Caco-2 (cell line): ENCODE data around the gene SRI. TPM values are rescaled to one million over a fixed set of nuclear protein-coding genes. Genes with fewer than 3 reads are reported as not detected.
"Not testable (repeated sequence)": the region's sequence is repeated elsewhere in the genome, so short reads cannot be mapped to it uniquely, and the experiment has no call there.

Experiments used
- BruUV-seq: library from RNA; stranded (reverse); fragments of 400-500 nt; replicated peaks from 2 replicates; lab custom pipeline; 2021; lab: Mats Ljungman, UMichigan
- CTCF ChIA-PET: fragments of 300-600 bp; sonication (Branson Sonifier 250); formaldehyde crosslinking; loops from one replicate; lab custom pipeline; 2022; ENCODE audit warnings: antibody characterized with exemption; lab: Charles Lee
- POLR2A ChIA-PET: fragments of 300-600 bp; sonication (Branson Sonifier 250); formaldehyde crosslinking; loops from one replicate; lab custom pipeline; 2022; ENCODE audit warnings: antibody characterized with exemption; lab: Charles Lee
- DNase-seq, 2 experiments: peaks; one replicate each; pipeline versions ENCODE4 v3.0.0 to v3.0.0-alpha.2; 2020 to 2022
- H3K27me3 ChIP-seq: replicated peaks from 2 replicates; pipeline ENCODE4 v1.6.0; 2011; ENCODE audit warnings: low read length; ENCODE audit not compliant: control insufficient read depth, insufficient read depth
- H3K36me3 ChIP-seq: 2 replicates; pipeline ENCODE4 v1.5.1; 2011; ENCODE audit warnings: low read length; ENCODE audit not compliant: control insufficient read depth, insufficient read depth
- H3K4me1 ChIP-seq: fragments of 250-450 bp; sonication (Bioruptor Pico); 2 replicates; pipeline ENCODE4 v1.5.1; 2020; ENCODE audit warnings: mild to moderate bottlenecking
- H3K4me3 ChIP-seq: 2 replicates; pipeline ENCODE4 v1.5.1; 2011; ENCODE audit warnings: low read depth, mild to moderate bottlenecking, control low read depth, low read length
- H3K9me3 ChIP-seq: fragments of 250-450 bp; sonication (Bioruptor Pico); 2 replicates; pipeline ENCODE4 v1.5.1; 2020; ENCODE audit warnings: mild to moderate bottlenecking, moderate library complexity
- H3K27ac Mint-ChIP-seq: one replicate; pipeline ENCODE4 v1.8.0; 2022; ENCODE audit warnings: mixed read lengths; ENCODE audit not compliant: unreplicated experiment
- H3K27me3 Mint-ChIP-seq: one replicate; pipeline ENCODE4 v1.8.0; 2022; ENCODE audit warnings: mixed read lengths; ENCODE audit not compliant: insufficient read depth, unreplicated experiment
- H3K36me3 Mint-ChIP-seq: one replicate; pipeline ENCODE4 v1.8.0; 2022; ENCODE audit warnings: mild to moderate bottlenecking, mixed read lengths; ENCODE audit not compliant: insufficient read depth, unreplicated experiment
- H3K4me1 Mint-ChIP-seq: one replicate; pipeline ENCODE4 v1.8.0; 2022; ENCODE audit warnings: low read depth, mixed read lengths; ENCODE audit not compliant: unreplicated experiment
- H3K4me3 Mint-ChIP-seq: one replicate; pipeline ENCODE4 v1.8.0; 2022; ENCODE audit warnings: mild to moderate bottlenecking, moderate library complexity, mixed read lengths; ENCODE audit not compliant: unreplicated experiment
- H3K9me3 Mint-ChIP-seq: one replicate; pipeline ENCODE4 v1.8.0; 2022; ENCODE audit warnings: mixed read lengths; ENCODE audit not compliant: unreplicated experiment
- intact Hi-C: fragments of 100-400 bp; cut with micrococcal nuclease; formaldehyde crosslinking; loops from one replicate; pipeline ENCODE4 v1.10.0; 2022; ENCODE audit not compliant: unreplicated experiment
- total RNA-seq: library from RNA; stranded (reverse); gene quantifications from 2 replicates; pipeline ENCODE4 v1.2.3, GENCODE V29; 2022
- TF ChIP-seq, protein P1 (sequence below), 2 experiments: fragments of 200-600 bp in 1 of 2; IDR thresholded peaks; 1 replicate in 1 of 2; 2 replicates in 1 of 2; pipeline versions ENCODE4 v1.5.1 to v1.8.0; 2011 to 2022; ENCODE audit warnings: antibody characterized with exemption in 1 of 2, control low read depth in 1 of 2, inconsistent platforms in 1 of 2, low read depth in 1 of 2, low read length in 1 of 2, mild to moderate bottlenecking in 1 of 2, moderate library complexity in 1 of 2; ENCODE audit not compliant: insufficient read depth in 1 of 2, severe bottlenecking in 1 of 2, unreplicated experiment in 1 of 2

SRI gene
- total RNA-seq, 1 experiment from 2014 or later: 103 TPM

DNA sequence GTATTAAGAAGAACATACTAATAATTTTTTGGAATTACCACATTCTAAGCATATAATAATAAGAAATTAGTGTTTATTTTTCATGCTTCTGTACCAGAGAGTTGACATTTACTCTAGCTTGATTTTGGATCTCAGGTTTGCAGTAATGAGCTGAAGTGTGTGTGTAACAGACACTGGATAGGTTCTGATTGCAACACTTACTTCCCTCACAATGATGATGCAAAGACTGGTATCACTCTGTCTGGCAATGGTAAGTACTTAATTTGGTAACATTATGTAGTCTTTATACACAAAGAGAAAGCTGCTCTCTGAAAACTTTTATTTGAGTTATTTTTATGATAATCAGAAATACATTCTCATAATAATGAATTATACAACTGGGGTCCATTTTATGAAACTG is 54.1 kb downstream of the SRI start:
- H3K4me1 ChIP-seq: no peaks in the 10 kb centered on the region
- H3K4me3 ChIP-seq: no peak overlapping the region
- TF ChIP-seq, protein P1, sequence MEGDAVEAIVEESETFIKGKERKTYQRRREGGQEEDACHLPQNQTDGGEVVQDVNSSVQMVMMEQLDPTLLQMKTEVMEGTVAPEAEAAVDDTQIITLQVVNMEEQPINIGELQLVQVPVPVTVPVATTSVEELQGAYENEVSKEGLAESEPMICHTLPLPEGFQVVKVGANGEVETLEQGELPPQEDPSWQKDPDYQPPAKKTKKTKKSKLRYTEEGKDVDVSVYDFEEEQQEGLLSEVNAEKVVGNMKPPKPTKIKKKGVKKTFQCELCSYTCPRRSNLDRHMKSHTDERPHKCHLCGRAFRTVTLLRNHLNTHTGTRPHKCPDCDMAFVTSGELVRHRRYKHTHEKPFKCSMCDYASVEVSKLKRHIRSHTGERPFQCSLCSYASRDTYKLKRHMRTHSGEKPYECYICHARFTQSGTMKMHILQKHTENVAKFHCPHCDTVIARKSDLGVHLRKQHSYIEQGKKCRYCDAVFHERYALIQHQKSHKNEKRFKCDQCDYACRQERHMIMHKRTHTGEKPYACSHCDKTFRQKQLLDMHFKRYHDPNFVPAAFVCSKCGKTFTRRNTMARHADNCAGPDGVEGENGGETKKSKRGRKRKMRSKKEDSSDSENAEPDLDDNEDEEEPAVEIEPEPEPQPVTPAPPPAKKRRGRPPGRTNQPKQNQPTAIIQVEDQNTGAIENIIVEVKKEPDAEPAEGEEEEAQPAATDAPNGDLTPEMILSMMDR (IDR thresholded peaks at IDR 0.05; ENCODE audit: insufficient read depth in 1 of 2, low read depth in 1 of 2, low read length in 1 of 2, severe bottlenecking in 1 of 2, unreplicated experiment in 1 of 2): no peak
- Mint-ChIP-seq H3K4me3 (no peak overlapping the region), H3K27ac (no peak overlapping the region), H3K27me3 (no peaks in the 10 kb centered on the region), H3K4me1 (no peaks in the 10 kb centered on the region), H3K9me3 (peaks cover 7% of the 10 kb centered on the region), H3K36me3 (no peaks in the 10 kb centered on the region)
- H3K9me3 ChIP-seq: no peaks in the 10 kb centered on the region
- intact Hi-C loops: no loop called here
- no TSS peak for BruUV-seq
- no peaks in the 10 kb centered on the region for H3K27me3 ChIP-seq
- no peaks in the 10 kb centered on the region for H3K36me3 ChIP-seq
- ChIA-PET CTCF (no interaction called here), POLR2A (no interaction called here)
- no peak for DNase-seq

DNA sequence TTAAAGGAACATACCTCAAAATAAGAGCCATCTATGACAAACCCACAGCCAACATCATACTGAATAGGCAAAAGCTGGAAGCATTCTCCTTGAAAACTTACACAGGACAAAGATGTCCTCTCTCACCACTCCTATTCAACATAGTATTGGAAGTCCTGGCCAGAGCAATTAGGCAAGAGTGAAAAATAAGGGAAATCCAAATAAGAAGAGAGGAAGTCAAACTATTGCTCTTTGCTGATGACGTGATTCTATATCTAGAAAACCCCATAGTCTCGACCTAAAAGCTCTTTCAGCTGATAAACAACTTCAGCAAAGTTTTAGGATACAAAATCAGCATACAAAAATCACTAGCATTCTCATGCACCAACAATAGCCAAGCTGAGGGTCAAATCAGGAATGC is 60.1 kb downstream of the SRI start:
- H3K36me3 ChIP-seq, H3K4me3 ChIP-seq, POLR2A ChIA-PET, H3K27me3 Mint-ChIP-seq, H3K9me3 ChIP-seq, H3K4me3 Mint-ChIP-seq, H3K27me3 ChIP-seq, H3K36me3 Mint-ChIP-seq, CTCF ChIA-PET, H3K27ac Mint-ChIP-seq, H3K4me1 Mint-ChIP-seq, intact Hi-C loops, H3K4me1 ChIP-seq, BruUV-seq, DNase-seq: not testable (repeated sequence)
- H3K9me3 Mint-ChIP-seq: peaks cover 17% of the 10 kb centered on the region

DNA sequence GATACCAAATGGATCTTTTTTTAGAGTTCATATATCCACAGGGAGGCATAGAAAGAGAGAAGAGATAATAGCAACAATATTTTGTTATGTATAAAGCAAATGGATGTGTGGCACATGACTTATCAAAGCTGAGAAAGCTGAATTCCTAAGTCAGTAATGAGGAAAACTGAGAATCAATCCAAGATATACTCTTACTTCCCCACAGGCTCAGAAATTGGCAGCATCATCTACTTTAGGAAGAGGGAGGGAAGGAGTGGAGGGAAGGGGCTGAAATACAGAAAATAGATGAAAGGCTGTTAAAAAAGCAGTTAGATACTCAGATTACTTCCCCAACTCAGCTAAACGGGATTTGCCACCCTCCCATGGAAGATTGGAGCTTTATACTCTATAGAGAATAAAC is 63.5 kb downstream of the SRI start:
- ChIA-PET CTCF (no interaction called here), POLR2A (no interaction called here)
- no peak for DNase-seq
- Histone ChIP-seq H3K9me3 (no peaks in the 10 kb centered on the region), H3K4me1 (no peaks in the 10 kb centered on the region; the same call in 1 of the 2 replicates), H3K27me3 (no peaks in the 10 kb centered on the region), H3K36me3 (no peaks in the 10 kb centered on the region; the same call in 1 of the 2 replicates), H3K4me3 (no peak overlapping the region)
- peaks cover 10% of the 10 kb centered on the region for H3K9me3 Mint-ChIP-seq
- no peaks in the 10 kb centered on the region for H3K36me3 Mint-ChIP-seq
- no peaks in the 10 kb centered on the region for H3K27me3 Mint-ChIP-seq
- H3K4me1 Mint-ChIP-seq: no peaks in the 10 kb centered on the region
- no peak overlapping the region for H3K4me3 Mint-ChIP-seq
- no peak overlapping the region for H3K27ac Mint-ChIP-seq
- TF ChIP-seq, protein P1 (IDR thresholded peaks at IDR 0.05; ENCODE audit: insufficient read depth in 1 of 2, low read depth in 1 of 2, low read length in 1 of 2, severe bottlenecking in 1 of 2, unreplicated experiment in 1 of 2): no peak
- intact Hi-C loops: no loop called here
- no TSS peak for BruUV-seq

DNA sequence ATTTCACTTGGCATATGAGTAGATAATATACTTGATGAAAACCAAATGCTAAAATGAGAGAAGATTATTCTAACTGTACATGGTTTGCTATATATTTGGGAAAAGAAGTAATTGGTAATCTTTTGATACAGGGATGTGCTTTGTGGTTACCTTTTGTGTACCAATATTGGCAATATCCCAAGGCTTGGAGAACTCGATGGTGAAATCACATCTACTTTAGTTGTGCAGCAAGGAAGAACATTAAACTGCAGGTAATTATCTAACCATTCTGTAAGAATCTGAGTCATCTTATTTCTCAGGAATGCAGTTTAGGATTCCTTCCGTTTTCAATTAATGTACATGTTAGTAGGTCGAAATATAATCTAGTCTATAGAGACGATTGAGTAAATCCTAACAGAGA is 64.1 kb downstream of the SRI start:
- no TSS peak for BruUV-seq
- ChIA-PET CTCF (no interaction called here), POLR2A (no interaction called here)
- Mint-ChIP-seq H3K27me3 (no peaks in the 10 kb centered on the region), H3K36me3 (no peaks in the 10 kb centered on the region), H3K4me3 (no peak overlapping the region), H3K4me1 (peaks cover 6% of the 10 kb centered on the region), H3K9me3 (peaks cover 10% of the 10 kb centered on the region), H3K27ac (no peak overlapping the region)
- Histone ChIP-seq H3K9me3 (no peaks in the 10 kb centered on the region), H3K4me3 (no peak overlapping the region), H3K4me1 (no peaks in the 10 kb centered on the region; the same call in 1 of the 2 replicates), H3K36me3 (no peaks in the 10 kb centered on the region; the same call in 1 of the 2 replicates), H3K27me3 (no peaks in the 10 kb centered on the region)
- intact Hi-C loops: no loop called here
- TF ChIP-seq, protein P1 (IDR thresholded peaks at IDR 0.05; ENCODE audit: insufficient read depth in 1 of 2, low read depth in 1 of 2, low read length in 1 of 2, severe bottlenecking in 1 of 2, unreplicated experiment in 1 of 2): no peak
- no peak for DNase-seq
